K562 (cell line): ENCODE measurements around the gene YIF1A. TPM values are rescaled to one million over a fixed set of nuclear protein-coding genes. Genes with fewer than 3 reads are reported as not detected.

Source experiments
- ATAC-seq: fragments of 200-7000 bp; cut with Tn5 transposase; 3 replicates; pipeline ENCODE4 v1.9.1; 2020; ENCODE audit warnings: moderate library complexity
- BruUV-seq: library from RNA; stranded (reverse); fragments of 400-500 nt; replicated peaks from 2 replicates; lab custom pipeline; 2021; lab: Mats Ljungman, UMichigan
- CTCF ChIA-PET: fragments of 300-600 bp; formaldehyde crosslinking; extraction: SDS; loops from one replicate; lab custom pipeline; 2021; ENCODE audit warnings: low intra/inter-chr PET ratio; lab: Yijun Ruan, JAX
- POLR2A ChIA-PET: fragments of 300-600, 350-650 bp; sonication (Branson Sonifier 250); formaldehyde crosslinking; extraction: SDS; loops from one replicate; lab custom pipeline; 2021; ENCODE audit warnings: antibody characterized with exemption, inconsistent platforms; lab: Yijun Ruan, JAX
- DNase-seq, 4 experiments: peaks; one replicate each; pipeline versions ENCODE4 v3.0.0 to v3.0.0-alpha.2; 2011 to 2018; ENCODE audit warnings: low spot score in 3 of 4, mixed read lengths in 3 of 4; ENCODE audit errors: extremely low read depth in 1 of 4
- FAIRE-seq: peaks from 2 replicates; lab custom pipeline; 2011; peaks lifted over from hg19 to GRCh38; lab: Jason Lieb, UNC
- H2AFZ ChIP-seq: 2 replicates; pipeline ENCODE4 v1.6.0; 2011; ENCODE audit warnings: low read depth, low read length, control low read depth, inconsistent platforms
- H3K27ac ChIP-seq: fragments of 200-600 bp; 3 replicates; pipeline ENCODE4 v1.8.0; 2011; ENCODE audit warnings: low read depth, mild to moderate bottlenecking, control low read depth, inconsistent platforms, low read length, moderate library complexity, mixed read lengths; ENCODE audit errors: extremely low read depth
- H3K27me3 ChIP-seq, 2 experiments: fragments of 300-600 bp in 1 of 2; 2 replicates in 1 of 2; 3 replicates in 1 of 2; pipeline versions ENCODE4 v1.6.0 to v1.8.0; 2011; ENCODE audit warnings: inconsistent platforms in 2 of 2, low read length in 2 of 2, mild to moderate bottlenecking in 1 of 2, mixed read lengths in 1 of 2, moderate library complexity in 1 of 2; ENCODE audit not compliant: control insufficient read depth in 2 of 2, insufficient read depth in 2 of 2
- H3K36me3 ChIP-seq: fragments of 300-600 bp; 3 replicates; pipeline ENCODE4 v1.8.0; 2011; ENCODE audit warnings: mild to moderate bottlenecking, low read length, inconsistent platforms; ENCODE audit not compliant: control insufficient read depth, insufficient read depth
- H3K4me1 ChIP-seq, 2 experiments: fragments of 200-600 bp in 1 of 2; replicated peaks in 1 of 2; 2 replicates in 1 of 2; 3 replicates in 1 of 2; pipeline versions ENCODE4 v1.5.1 to v1.8.0; 2011; ENCODE audit warnings: inconsistent platforms in 2 of 2, low read length in 2 of 2, mild to moderate bottlenecking in 1 of 2, mixed read lengths in 1 of 2, moderate library complexity in 1 of 2; ENCODE audit not compliant: control insufficient read depth in 2 of 2, insufficient read depth in 2 of 2
- H3K4me2 ChIP-seq: 2 replicates; pipeline ENCODE4 v1.6.1; 2011; ENCODE audit warnings: low read length, control low read depth, inconsistent platforms, mixed read lengths; ENCODE audit not compliant: insufficient read depth
- H3K4me3 ChIP-seq: fragments of 200-600 bp; sonication (generic), shearing (Covaris generic); 2 replicates; pipeline ENCODE4 v1.5.1; 2016; ENCODE audit warnings: control low read depth, inconsistent platforms
- H3K79me2 ChIP-seq: fragments of 200-600 bp; 3 replicates; pipeline ENCODE4 v1.8.0; 2011; ENCODE audit warnings: low read length, inconsistent platforms; ENCODE audit not compliant: control insufficient read depth, insufficient read depth
- H3K9ac ChIP-seq, 2 experiments: 2 replicates each; pipeline versions ENCODE4 v1.6.0 to v1.6.1; 2011; ENCODE audit warnings: low read depth in 2 of 2, low read length in 2 of 2, control low read depth in 1 of 2, inconsistent platforms in 1 of 2, mild to moderate bottlenecking in 1 of 2, mixed read lengths in 1 of 2; ENCODE audit not compliant: insufficient read depth in 1 of 2
- H3K9me1 ChIP-seq: one replicate; pipeline ENCODE4 v1.6.0; 2011; ENCODE audit warnings: inconsistent platforms, mild to moderate bottlenecking, low read length, moderate library complexity; ENCODE audit not compliant: control insufficient read depth, insufficient read depth
- H3K9me3 ChIP-seq: replicated peaks from 2 replicates; pipeline ENCODE4 v1.5.1; 2011; ENCODE audit warnings: low read depth, low read length, inconsistent platforms; ENCODE audit not compliant: control insufficient read depth, insufficient read depth
- H4K20me1 ChIP-seq: replicated peaks from 2 replicates; pipeline ENCODE4 v1.6.1; 2011; ENCODE audit warnings: low read length, inconsistent platforms, mixed read lengths; ENCODE audit not compliant: control insufficient read depth, insufficient read depth
- ELF1 ChIP-seq: fragments of 200-800 bp; sonication (Bioruptor generic); IDR thresholded peaks from 2 replicates; pipeline ENCODE4 v1.6.1; 2016; ENCODE audit warnings: missing genetic modification characterization, missing compliant biosample characterization
- MCM7 ChIP-seq, 2 experiments: fragments of 450-650 bp; IDR thresholded peaks; 2 replicates each; pipeline ENCODE4 v1.6.1; 2016 to 2018
- POLR2G ChIP-seq: fragments of 200-400 bp; formaldehyde crosslinking; IDR thresholded peaks from 2 replicates; pipeline ENCODE4 v1.6.1; 2017; ENCODE audit warnings: low read depth, mild to moderate bottlenecking, antibody characterized with exemption, low read length, moderate library complexity
- PTTG1 ChIP-seq: fragments of 450-650 bp; IDR thresholded peaks from 2 replicates; pipeline ENCODE4 v1.6.1; 2016; ENCODE audit warnings: low read depth, mild to moderate bottlenecking, missing genetic modification characterization, missing compliant biosample characterization
- whole genome bisulfite sequencing: fragments of 100-300 bp; shearing (Covaris generic); methylation state at CpG from one replicate; pipeline ENCODE4 v1.1.6; 2016; ENCODE audit warnings: low coverage, mixed read lengths; ENCODE audit not compliant: insufficient coverage; ENCODE audit errors: missing lambda C conversion rate; 5-methylcytosine and 5-hydroxymethylcytosine counted together
- in situ Hi-C: fragments of 300-500 bp; cut with MboI; formaldehyde crosslinking; loops from 4 replicates; pipeline ENCODE4 v1.15.0; 2018; ENCODE audit warnings: inconsistent platforms, mixed read lengths
- intact Hi-C: fragments of 100-400 bp; cut with micrococcal nuclease; formaldehyde crosslinking; loops from 2 replicates; pipeline ENCODE4 v1.14.2; 2022
- polyA plus RNA-seq, 8 experiments: library from polyadenylated mRNA; depleted of rRNA in 4 of 8; stranded (reverse) in 5 of 8; unstranded in 3 of 8; fragments of >200 nt; fragmentation: Nextera tagmentation in 2 of 8; fragmentation: Illumina TruSeq in 1 of 8; extraction: Ambion mirVana in 2 of 8; extraction: Trizol in 1 of 8; gene quantifications; 2 replicates each; pipeline versions ENCODE4 v1.2.1 to v1.2.3, GENCODE V29; 2011 to 2014; ENCODE audit warnings: inconsistent platforms in 1 of 8, missing spikeins in 1 of 8
- total RNA-seq, 7 experiments: library from RNA; depleted of rRNA in 6 of 7; stranded (reverse); fragments of >200 nt in 6 of 7; fragmentation: Illumina TruSeq in 2 of 7; extraction: Trizol in 2 of 7; gene quantifications; 2 replicates each; pipeline versions ENCODE4 v1.2.1 to v1.2.3, GENCODE V29; 2011 to 2021; ENCODE audit warnings: low replicate concordance in 1 of 7
- TF ChIP-seq, protein P1 (sequence below): fragments of 450-650 bp; IDR thresholded peaks from one replicate; pipeline ENCODE4 v1.6.1; 2018; ENCODE audit warnings: mild to moderate bottlenecking, moderate library complexity; ENCODE audit not compliant: partially characterized antibody

YIF1A gene
- total and polyA plus RNA-seq, 9 of the 15 experiments (the other 6 are each of a cell fraction or from before 2014, with no cell fraction given): 8.6 to 121 (median 77.2) TPM

DNA sequence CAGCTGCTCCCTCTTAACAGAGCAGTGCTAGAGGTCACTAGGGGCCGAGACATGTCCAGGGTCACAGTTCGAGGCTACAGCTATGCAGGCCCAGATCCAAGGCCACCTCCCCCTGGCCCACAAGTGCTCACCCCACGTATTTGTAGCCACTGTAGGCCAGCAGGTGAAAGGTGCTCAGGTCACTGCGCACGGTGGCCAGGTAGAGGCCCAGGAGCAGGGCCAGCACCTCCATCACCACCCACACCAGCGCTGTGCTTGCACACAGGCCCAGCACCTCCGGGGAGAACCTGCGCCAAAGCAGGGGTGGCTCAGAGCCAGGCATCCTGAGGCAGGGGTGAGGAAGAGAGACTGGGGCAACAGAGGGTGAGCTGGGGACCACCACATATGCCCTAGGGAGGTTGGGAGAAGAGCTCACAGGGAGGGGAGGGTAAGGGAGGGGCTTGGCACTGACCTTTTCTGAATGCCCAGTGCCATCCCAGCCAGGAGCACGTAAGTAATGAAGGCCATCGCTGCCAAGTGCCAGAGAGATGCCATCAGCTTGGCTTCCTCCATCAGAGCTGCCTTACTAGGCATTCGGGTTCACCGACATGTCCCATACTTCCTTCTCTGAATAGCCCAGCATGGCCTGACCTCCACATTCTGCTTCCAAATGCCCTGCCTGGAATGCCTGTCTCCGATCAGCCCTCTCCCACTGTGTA lies 3.5 kb downstream of the YIF1A start:
- no peak overlapping the region for H3K4me3 ChIP-seq
- TF ChIP-seq MCM7 (IDR thresholded peaks at IDR 0.05): no peak
- TF ChIP-seq POLR2G: peak; percentile 38; the same call in 1 of the 2 replicates
- FAIRE-seq: no peak
- H2AFZ ChIP-seq: no peak overlapping the region
- no peaks in the 10 kb centered on the region for H3K9me3 ChIP-seq
- no peak overlapping the region for H3K27ac ChIP-seq
- H3K27me3 ChIP-seq: no peaks in the 10 kb centered on the region
- peaks cover 37% of the 10 kb centered on the region; the same call in 2 of the 3 replicates for H3K36me3 ChIP-seq
- 89% methylated on average over 11 of the region's 13 CpGs for WGBS
- H3K4me2 ChIP-seq: no peak overlapping the region
- peak overlapping the region in 1 of 2 experiments; percentile 69; a peak in 2 of 4 replicates for H3K9ac ChIP-seq
- no TSS peak for BruUV-seq
- no peak for DNase-seq
- in situ Hi-C loops: no loop called here
- intact Hi-C loops: no loop called here
- ChIA-PET POLR2A (interaction anchor here (0.8 to 1.4 kb wide), 2 partner anchors 24 to 27 kb away, joined by 3 to 7 read pairs; no protein-coding TSS in a partner anchor), CTCF (no interaction called here)
- H3K9me1 ChIP-seq: peaks cover 4% of the 10 kb centered on the region
- no peak for ATAC-seq
- peaks cover 20 to 64% of the 10 kb centered on the region in 2 experiments for H3K4me1 ChIP-seq
- H3K79me2 ChIP-seq: peaks cover 24% of the 10 kb centered on the region
- peaks cover 14% of the 10 kb centered on the region for H4K20me1 ChIP-seq

GRCh38 chr11:66284526-66285078 lies 4.3 kb downstream of the YIF1A start:
- no peaks in the 10 kb centered on the region for H3K27me3 ChIP-seq
- H3K27ac ChIP-seq: no peak overlapping the region
- no peaks in the 10 kb centered on the region for H3K9me3 ChIP-seq
- peak overlapping the region in 1 of 2 experiments; percentile 69; a peak in 1 of 4 replicates for H3K9ac ChIP-seq
- peaks cover 4% of the 10 kb centered on the region for H3K9me1 ChIP-seq
- DNase-seq (no peak), ATAC-seq (no peak), FAIRE-seq (no peak)
- H3K4me3 ChIP-seq: no peak overlapping the region
- H3K36me3 ChIP-seq: peaks cover 37% of the 10 kb centered on the region; the same call in 2 of the 3 replicates
- H3K79me2 ChIP-seq: peaks cover 24% of the 10 kb centered on the region
- BruUV-seq: no TSS peak
- H3K4me1 ChIP-seq: peaks cover 15 to 58% of the 10 kb centered on the region in 2 experiments; a peak in 3 of 5 replicates
- no peak overlapping the region for H2AFZ ChIP-seq
- intact Hi-C loops (no loop called here), in situ Hi-C loops (no loop called here)
- ChIA-PET CTCF (no interaction called here), POLR2A (interaction anchor here (0.6 kb wide), 1 partner anchor 63 kb away, joined by 3 read pairs; no protein-coding TSS in a partner anchor)
- TF ChIP-seq, protein P1, sequence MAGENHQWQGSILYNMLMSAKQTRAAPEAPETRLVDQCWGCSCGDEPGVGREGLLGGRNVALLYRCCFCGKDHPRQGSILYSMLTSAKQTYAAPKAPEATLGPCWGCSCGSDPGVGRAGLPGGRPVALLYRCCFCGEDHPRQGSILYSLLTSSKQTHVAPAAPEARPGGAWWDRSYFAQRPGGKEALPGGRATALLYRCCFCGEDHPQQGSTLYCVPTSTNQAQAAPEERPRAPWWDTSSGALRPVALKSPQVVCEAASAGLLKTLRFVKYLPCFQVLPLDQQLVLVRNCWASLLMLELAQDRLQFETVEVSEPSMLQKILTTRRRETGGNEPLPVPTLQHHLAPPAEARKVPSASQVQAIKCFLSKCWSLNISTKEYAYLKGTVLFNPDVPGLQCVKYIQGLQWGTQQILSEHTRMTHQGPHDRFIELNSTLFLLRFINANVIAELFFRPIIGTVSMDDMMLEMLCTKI: no peak
- TF ChIP-seq ELF1 (no peak), PTTG1 (tag) (no peak), POLR2G (peak; percentile 5; the same call in 1 of the 2 replicates)
- H3K4me2 ChIP-seq: no peak overlapping the region
- H4K20me1 ChIP-seq: peaks cover 22% of the 10 kb centered on the region
- WGBS: 94% methylated on average over 14 of the region's 16 CpGs
